Natural killer cell (primary cell): ENCODE data around the gene GPR155. TPM values are rescaled to one million over a fixed set of nuclear protein-coding genes. Genes with fewer than 3 reads are reported as not detected.

Experiments used
- ATAC-seq, 3 donors: fragments of 150-1000 bp in 2 of 3; fragments of 200-7000 bp in 1 of 3; cut with Tn5 transposase; 1 replicate in 1 of 3; 2 replicates in 2 of 3; pipeline ENCODE4 v1.10.0; 2021; ENCODE audit warnings: mild to moderate bottlenecking in 2 of 3, moderate library complexity in 2 of 3
- DNase-seq, 2 donors: peaks; one replicate each; pipeline versions ENCODE4 v3.0.0 to v3.0.0-alpha.2; 2013 to 2021; ENCODE audit warnings: mixed read lengths in 1 of 2
- H3K27ac ChIP-seq: one replicate; pipeline ENCODE4 v1.5.1; 2013; ENCODE audit warnings: mild to moderate bottlenecking, low read length
- H3K27me3 ChIP-seq: one replicate; pipeline ENCODE4 v1.6.1; 2013; ENCODE audit warnings: low read length; ENCODE audit not compliant: control insufficient read depth, insufficient read depth
- H3K36me3 ChIP-seq: one replicate; pipeline ENCODE4 v1.6.1; 2013; ENCODE audit warnings: low read length; ENCODE audit not compliant: control insufficient read depth, insufficient read depth
- H3K4me1 ChIP-seq: one replicate; pipeline ENCODE4 v1.6.1; 2013; ENCODE audit warnings: low read length; ENCODE audit not compliant: control insufficient read depth, insufficient read depth
- H3K4me3 ChIP-seq: one replicate; pipeline ENCODE4 v1.5.1; 2013; ENCODE audit warnings: low read length
- H3K9me3 ChIP-seq: one replicate; pipeline ENCODE4 v1.6.1; 2013; ENCODE audit warnings: low read length; ENCODE audit not compliant: control insufficient read depth, insufficient read depth
- H3K27ac Mint-ChIP-seq, 2 donors: one replicate each; pipeline ENCODE4 v1.8.0; 2022; ENCODE audit warnings: mild to moderate bottlenecking in 2 of 2, mixed read lengths in 2 of 2, moderate library complexity in 1 of 2
- H3K27me3 Mint-ChIP-seq, 2 donors: one replicate each; pipeline ENCODE4 v1.8.0; 2022; ENCODE audit warnings: low read depth in 2 of 2, mixed read lengths in 2 of 2
- H3K36me3 Mint-ChIP-seq: one replicate; pipeline ENCODE4 v1.8.0; 2022; ENCODE audit warnings: mixed read lengths
- H3K4me1 Mint-ChIP-seq, 2 donors: one replicate each; pipeline ENCODE4 v1.8.0; 2022; ENCODE audit warnings: mixed read lengths in 2 of 2
- H3K4me3 Mint-ChIP-seq: one replicate; pipeline ENCODE4 v1.8.0; 2022; ENCODE audit warnings: mild to moderate bottlenecking, moderate library complexity, mixed read lengths
- H3K9me3 Mint-ChIP-seq, 2 donors: one replicate each; pipeline ENCODE4 v1.8.0; 2022; ENCODE audit warnings: mixed read lengths in 2 of 2
- WGBS: methylation state at CpG from one replicate; pipeline ENCODE4 v1.1.7; 2013; ENCODE audit warnings: missing lambda C conversion rate; ENCODE audit not compliant: insufficient coverage; 5-methylcytosine and 5-hydroxymethylcytosine counted together
- intact Hi-C: fragments of 100-400 bp; cut with micrococcal nuclease; formaldehyde crosslinking; loops from one replicate; pipeline ENCODE4 v1.14.2; 2022
- total RNA-seq, 4 donors: library from RNA; stranded (reverse); fragments of 120-200 nt in 1 of 4; gene quantifications; one replicate each; pipeline versions ENCODE4 v1.2.3 to v1.2.4, GENCODE V29; 2013 to 2022
- TF ChIP-seq, protein P1 (sequence below): fragments of 200-600 bp; IDR thresholded peaks from one replicate; pipeline ENCODE4 v1.8.0; 2022; ENCODE audit warnings: antibody characterized with exemption

Gene GPR155
- total RNA-seq, 3 donors from 2014 or later (not counting 1 experiment from before 2014, with no cell fraction given): 3.6 to 11.4 (median 4.4) TPM

DNA sequence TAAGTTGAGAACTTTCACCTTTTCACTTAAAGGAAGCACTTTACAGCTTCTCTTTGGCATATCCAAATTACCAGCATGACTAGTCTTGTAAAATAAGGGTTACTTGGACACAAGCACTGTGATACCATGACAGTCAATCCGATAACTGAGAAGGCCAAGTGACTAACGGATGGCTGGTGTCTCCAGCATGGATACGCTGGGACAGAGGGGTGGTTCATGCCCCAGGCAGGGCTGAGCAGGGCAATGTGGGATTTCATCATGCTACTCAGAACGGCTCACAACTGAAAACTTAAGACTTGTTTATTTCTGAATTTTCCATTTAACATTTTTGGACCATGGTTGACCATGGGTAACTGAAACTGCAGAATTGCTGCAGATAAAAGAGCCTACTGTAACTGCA, 43.1 kb upstream of the GPR155 start:
- no peaks in the 10 kb centered on the region for H3K36me3 ChIP-seq
- ATAC-seq (no peak), DNase-seq (no peak)
- intact Hi-C loops: no loop called here
- no peaks in the 10 kb centered on the region for H3K4me1 ChIP-seq
- TF ChIP-seq, protein P1, sequence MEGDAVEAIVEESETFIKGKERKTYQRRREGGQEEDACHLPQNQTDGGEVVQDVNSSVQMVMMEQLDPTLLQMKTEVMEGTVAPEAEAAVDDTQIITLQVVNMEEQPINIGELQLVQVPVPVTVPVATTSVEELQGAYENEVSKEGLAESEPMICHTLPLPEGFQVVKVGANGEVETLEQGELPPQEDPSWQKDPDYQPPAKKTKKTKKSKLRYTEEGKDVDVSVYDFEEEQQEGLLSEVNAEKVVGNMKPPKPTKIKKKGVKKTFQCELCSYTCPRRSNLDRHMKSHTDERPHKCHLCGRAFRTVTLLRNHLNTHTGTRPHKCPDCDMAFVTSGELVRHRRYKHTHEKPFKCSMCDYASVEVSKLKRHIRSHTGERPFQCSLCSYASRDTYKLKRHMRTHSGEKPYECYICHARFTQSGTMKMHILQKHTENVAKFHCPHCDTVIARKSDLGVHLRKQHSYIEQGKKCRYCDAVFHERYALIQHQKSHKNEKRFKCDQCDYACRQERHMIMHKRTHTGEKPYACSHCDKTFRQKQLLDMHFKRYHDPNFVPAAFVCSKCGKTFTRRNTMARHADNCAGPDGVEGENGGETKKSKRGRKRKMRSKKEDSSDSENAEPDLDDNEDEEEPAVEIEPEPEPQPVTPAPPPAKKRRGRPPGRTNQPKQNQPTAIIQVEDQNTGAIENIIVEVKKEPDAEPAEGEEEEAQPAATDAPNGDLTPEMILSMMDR: no peak
- H3K9me3 Mint-ChIP-seq: no peaks in the 10 kb centered on the region
- no peaks in the 10 kb centered on the region for H3K4me1 Mint-ChIP-seq
- peaks cover 3 to 7% of the 10 kb centered on the region in 2 donors for H3K27me3 Mint-ChIP-seq
- H3K36me3 Mint-ChIP-seq: no peaks in the 10 kb centered on the region
- WGBS: 91% methylated on average over 4 of the region's 4 CpGs
- no peak overlapping the region for H3K4me3 ChIP-seq
- H3K27ac ChIP-seq: no peak overlapping the region
- H3K27me3 ChIP-seq: no peaks in the 10 kb centered on the region
- no peak overlapping the region for H3K27ac Mint-ChIP-seq
- H3K9me3 ChIP-seq: no peaks in the 10 kb centered on the region
- no peak overlapping the region for H3K4me3 Mint-ChIP-seq

DNA sequence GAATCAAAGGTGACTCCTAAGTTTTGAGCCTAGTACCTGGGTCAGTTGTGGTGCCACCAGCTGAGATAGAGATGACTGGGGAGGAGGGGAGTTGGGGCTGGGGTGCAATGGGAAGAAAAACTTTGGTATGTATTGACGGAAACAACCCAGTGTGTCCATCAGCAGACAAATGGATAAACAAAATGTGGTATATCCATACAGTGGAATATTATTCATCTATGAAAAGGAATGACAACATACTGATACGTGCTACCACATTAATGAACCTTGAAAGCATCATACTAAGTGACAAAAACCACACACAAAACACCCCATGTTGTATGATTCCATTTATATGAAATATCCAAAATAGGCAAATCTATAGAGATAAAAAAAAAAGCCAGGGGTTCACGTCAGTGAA, 41.1 kb upstream of the GPR155 start:
- Mint-ChIP-seq H3K27me3 (peaks cover 6 to 7% of the 10 kb centered on the region in 2 donors), H3K36me3 (no peaks in the 10 kb centered on the region), H3K4me1 (peaks cover 4 to 5% of the 10 kb centered on the region in 2 donors), H3K4me3 (no peak overlapping the region), H3K9me3 (no peaks in the 10 kb centered on the region), H3K27ac (no peak overlapping the region)
- intact Hi-C loops: no loop called here
- Histone ChIP-seq H3K27me3 (no peaks in the 10 kb centered on the region), H3K36me3 (no peaks in the 10 kb centered on the region), H3K4me3 (no peak overlapping the region), H3K9me3 (no peaks in the 10 kb centered on the region), H3K4me1 (no peaks in the 10 kb centered on the region), H3K27ac (no peak overlapping the region)
- no peak for ATAC-seq
- TF ChIP-seq, protein P1: no peak
- DNase-seq: no peak
- 95% methylated on average over 2 of the region's 3 CpGs for WGBS

DNA sequence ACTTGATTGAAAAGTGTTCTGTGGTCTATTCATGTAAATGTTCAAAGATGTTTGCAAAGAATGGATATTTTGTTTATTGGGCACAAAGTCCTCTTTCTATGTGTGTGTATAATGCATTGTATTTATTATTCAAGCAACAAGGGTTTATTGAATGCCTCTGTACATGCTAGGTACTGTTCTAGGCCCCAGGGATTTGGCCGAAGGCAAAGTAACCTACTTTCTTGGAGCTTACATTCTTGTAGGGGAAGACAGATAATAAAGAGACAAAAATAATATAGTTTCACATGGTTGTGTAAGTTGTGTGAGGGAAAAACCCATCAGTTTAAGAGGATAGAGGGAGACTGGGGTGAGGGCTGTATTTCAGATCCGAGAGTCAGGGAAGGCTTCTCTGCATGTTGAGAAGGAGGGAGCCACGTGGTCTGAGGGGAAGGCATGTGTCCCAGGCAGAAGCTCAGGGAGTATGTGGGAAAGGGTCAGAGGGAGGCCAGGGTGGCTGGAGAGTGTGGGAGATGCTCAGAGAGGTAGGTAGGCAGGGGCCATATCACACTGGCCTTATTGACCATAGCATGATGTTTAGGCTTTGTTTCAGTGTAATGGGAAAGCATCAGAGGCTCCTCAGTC, 40.4 kb upstream of the GPR155 start:
- ATAC-seq (no peak), DNase-seq (no peak)
- Mint-ChIP-seq H3K36me3 (no peaks in the 10 kb centered on the region), H3K27me3 (peaks cover 6 to 8% of the 10 kb centered on the region in 2 donors), H3K9me3 (no peaks in the 10 kb centered on the region), H3K4me3 (no peak overlapping the region), H3K27ac (no peak overlapping the region), H3K4me1 (peaks cover 4 to 5% of the 10 kb centered on the region in 2 donors)
- Histone ChIP-seq H3K4me1 (no peaks in the 10 kb centered on the region), H3K27me3 (no peaks in the 10 kb centered on the region), H3K4me3 (no peak overlapping the region), H3K27ac (no peak overlapping the region), H3K36me3 (no peaks in the 10 kb centered on the region), H3K9me3 (no peaks in the 10 kb centered on the region)
- 92% methylated on average over 3 of the region's 3 CpGs for WGBS
- intact Hi-C loops: no loop called here
- TF ChIP-seq, protein P1: no peak

DNA sequence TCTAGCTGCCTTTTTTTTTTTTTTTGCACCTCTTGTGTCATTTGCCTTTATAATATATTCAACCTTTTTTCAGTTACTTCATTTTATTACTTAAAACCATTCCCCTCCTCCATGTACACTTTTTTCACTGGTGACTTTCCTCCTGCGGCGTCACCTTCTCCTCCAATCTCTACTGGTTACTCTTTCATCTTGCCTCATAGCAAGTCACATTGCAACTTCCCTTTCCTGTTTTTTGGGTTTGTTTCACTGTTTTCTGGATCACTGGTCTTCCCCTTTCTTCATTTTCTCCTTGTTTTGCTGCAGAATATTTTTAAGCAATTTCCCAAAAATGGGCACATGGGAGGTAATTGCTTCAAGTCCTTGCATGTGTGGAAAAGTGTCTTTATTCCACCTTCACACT, 37.7 kb upstream of the GPR155 start:
- Mint-ChIP-seq H3K36me3 (no peaks in the 10 kb centered on the region), H3K4me1 (peaks cover 4 to 5% of the 10 kb centered on the region in 2 donors), H3K27ac (no peak overlapping the region), H3K27me3 (peaks cover 8 to 18% of the 10 kb centered on the region in 2 donors), H3K4me3 (no peak overlapping the region), H3K9me3 (no peaks in the 10 kb centered on the region)
- intact Hi-C loops: no loop called here
- WGBS: 63% methylated on average over 2 of the region's 2 CpGs
- Histone ChIP-seq H3K36me3 (no peaks in the 10 kb centered on the region), H3K4me1 (no peaks in the 10 kb centered on the region), H3K4me3 (no peak overlapping the region), H3K9me3 (no peaks in the 10 kb centered on the region), H3K27me3 (no peaks in the 10 kb centered on the region), H3K27ac (no peak overlapping the region)
- TF ChIP-seq, protein P1: no peak
- no peak for ATAC-seq
- no peak for DNase-seq
